H9 (cell line): ENCODE results near the gene C3. TPM values are rescaled to one million over a fixed set of nuclear protein-coding genes. Genes with fewer than 3 reads are reported as not detected.

ENCODE experiments used
- DNase-seq: peaks from one replicate; pipeline ENCODE4 v3.0.0-alpha.2; 2017
- H2AFZ ChIP-seq: one replicate; pipeline ENCODE4 v1.6.1; 2013; ENCODE audit warnings: mild to moderate bottlenecking, low read length, control low read depth, moderate library complexity
- H2AK5ac ChIP-seq: 2 replicates; pipeline ENCODE4 v1.6.1; 2013; ENCODE audit warnings: low read length, control low read depth, mixed read lengths; ENCODE audit not compliant: insufficient read length
- H2BK120ac ChIP-seq: one replicate; pipeline ENCODE4 v1.6.1; 2013; ENCODE audit warnings: low read depth, mild to moderate bottlenecking, low read length, control low read depth, inconsistent platforms; ENCODE audit not compliant: poor library complexity, severe bottlenecking
- H2BK12ac ChIP-seq: 2 replicates; pipeline ENCODE4 v1.6.1; 2013; ENCODE audit warnings: low read length, control low read depth, mixed read lengths, low read depth; ENCODE audit not compliant: insufficient read length
- H2BK15ac ChIP-seq: 2 replicates; pipeline ENCODE4 v1.6.1; 2013; ENCODE audit warnings: low read depth, low read length, control low read depth
- H2BK20ac ChIP-seq: one replicate; pipeline ENCODE4 v1.6.1; 2013; ENCODE audit warnings: low read depth, mild to moderate bottlenecking, low read length, control low read depth, inconsistent platforms; ENCODE audit not compliant: poor library complexity, severe bottlenecking
- H2BK5ac ChIP-seq: 2 replicates; pipeline ENCODE4 v1.6.1; 2013; ENCODE audit warnings: low read length, control low read depth, mixed read lengths; ENCODE audit not compliant: insufficient read length
- H3K14ac ChIP-seq: 2 replicates; pipeline ENCODE4 v1.6.1; 2013; ENCODE audit warnings: low read length, control low read depth; ENCODE audit not compliant: insufficient read depth
- H3K18ac ChIP-seq: 2 replicates; pipeline ENCODE4 v1.6.1; 2013; ENCODE audit warnings: low read depth, mild to moderate bottlenecking, mixed read lengths, low read length, control low read depth; ENCODE audit not compliant: insufficient read length
- H3K23ac ChIP-seq: 2 replicates; pipeline ENCODE4 v1.6.1; 2013; ENCODE audit warnings: low read length, control low read depth, mixed read lengths, low read depth; ENCODE audit not compliant: insufficient read length
- H3K23me2 ChIP-seq: 2 replicates; pipeline ENCODE4 v1.6.1; 2013; ENCODE audit warnings: low read depth, mild to moderate bottlenecking, mixed read lengths, low read length, control low read depth; ENCODE audit not compliant: insufficient read length, poor library complexity, severe bottlenecking
- H3K27ac ChIP-seq: 2 replicates; pipeline ENCODE4 v1.5.1; 2013; ENCODE audit warnings: low read length, control low read depth, mixed read lengths, low read depth; ENCODE audit not compliant: insufficient read length
- H3K27me3 ChIP-seq: 2 replicates; pipeline ENCODE4 v1.6.1; 2013; ENCODE audit warnings: low read length, control low read depth, inconsistent platforms; ENCODE audit not compliant: insufficient read depth
- H3K4ac ChIP-seq: 2 replicates; pipeline ENCODE4 v1.6.1; 2013; ENCODE audit warnings: low read depth, mild to moderate bottlenecking, control low read depth, inconsistent platforms, low read length, moderate library complexity
- H3K4me1 ChIP-seq: 2 replicates; pipeline ENCODE4 v1.6.1; 2013; ENCODE audit warnings: low read length, control low read depth, inconsistent platforms; ENCODE audit not compliant: insufficient read depth
- H3K4me2 ChIP-seq: 2 replicates; pipeline ENCODE4 v1.6.1; 2013; ENCODE audit warnings: low read length, control low read depth, mixed read lengths; ENCODE audit not compliant: insufficient read length, insufficient read depth
- H3K56ac ChIP-seq: 2 replicates; pipeline ENCODE4 v1.6.1; 2013; ENCODE audit warnings: low read depth, mild to moderate bottlenecking, mixed read lengths, low read length, control low read depth; ENCODE audit not compliant: insufficient read length
- H3K79me1 ChIP-seq: 2 replicates; pipeline ENCODE4 v1.6.1; 2013; ENCODE audit warnings: low read depth, mild to moderate bottlenecking, moderate library complexity, low read length, control low read depth, inconsistent platforms; ENCODE audit not compliant: insufficient read depth, poor library complexity, severe bottlenecking
- H3K79me2 ChIP-seq: 2 replicates; pipeline ENCODE4 v1.6.1; 2013; ENCODE audit warnings: low read length, control low read depth, inconsistent platforms; ENCODE audit not compliant: insufficient read depth
- H3K9ac ChIP-seq: 2 replicates; pipeline ENCODE4 v1.6.1; 2013; ENCODE audit warnings: low read length, control low read depth, mixed read lengths; ENCODE audit not compliant: insufficient read length; ENCODE audit errors: extremely low read depth
- H3K9me3 ChIP-seq: one replicate; pipeline ENCODE4 v1.6.1; 2013; ENCODE audit warnings: low read depth, low read length, inconsistent platforms; ENCODE audit not compliant: control insufficient read depth
- H3T11ph ChIP-seq: one replicate; pipeline ENCODE4 v1.6.1; 2013; ENCODE audit warnings: mild to moderate bottlenecking, low read length, control low read depth, inconsistent platforms
- H4K20me1 ChIP-seq: one replicate; pipeline ENCODE4 v1.6.1; 2013; ENCODE audit not compliant: control insufficient read depth, insufficient read length, insufficient read depth
- H4K5ac ChIP-seq: 2 replicates; pipeline ENCODE4 v1.6.1; 2013; ENCODE audit warnings: low read depth, mild to moderate bottlenecking, mixed read lengths, low read length, control low read depth; ENCODE audit not compliant: insufficient read length
- H4K8ac ChIP-seq: replicated peaks from 2 replicates; pipeline ENCODE4 v1.6.1; 2013; ENCODE audit warnings: low read length, control low read depth, mixed read lengths, low read depth; ENCODE audit not compliant: insufficient read length
- H4K91ac ChIP-seq: 2 replicates; pipeline ENCODE4 v1.6.1; 2013; ENCODE audit warnings: low read depth, mild to moderate bottlenecking, moderate library complexity, mixed read lengths, low read length, control low read depth; ENCODE audit not compliant: insufficient read length
- H3K27ac Mint-ChIP-seq, 3 experiments: 2 replicates in 2 of 3; 3 replicates in 1 of 3; pipeline ENCODE4 v1.8.0; 2020 to 2021; ENCODE audit warnings: mixed read lengths in 3 of 3, mild to moderate bottlenecking in 1 of 3, moderate library complexity in 1 of 3
- H3K27me3 Mint-ChIP-seq: 2 replicates; pipeline ENCODE4 v1.8.0; 2021; ENCODE audit warnings: low read depth, mild to moderate bottlenecking, moderate library complexity, mixed read lengths
- H3K36me3 Mint-ChIP-seq, 3 experiments: 2 replicates in 2 of 3; 3 replicates in 1 of 3; pipeline ENCODE4 v1.8.0; 2020 to 2021; ENCODE audit warnings: low read depth in 3 of 3, mixed read lengths in 3 of 3; ENCODE audit not compliant: insufficient read depth in 1 of 3
- H3K4me1 Mint-ChIP-seq, 2 experiments: 2 replicates each; pipeline ENCODE4 v1.8.0; 2020; ENCODE audit warnings: mixed read lengths in 2 of 2
- H3K4me3 Mint-ChIP-seq, 2 experiments: 2 replicates in 1 of 2; 3 replicates in 1 of 2; pipeline ENCODE4 v1.8.0; 2020 to 2021; ENCODE audit warnings: mild to moderate bottlenecking in 2 of 2, mixed read lengths in 2 of 2, moderate library complexity in 1 of 2
- H3K9me3 Mint-ChIP-seq, 2 experiments: 2 replicates in 1 of 2; 3 replicates in 1 of 2; pipeline ENCODE4 v1.8.0; 2020; ENCODE audit warnings: mild to moderate bottlenecking in 2 of 2, mixed read lengths in 2 of 2, moderate library complexity in 1 of 2
- CTCF ChIP-seq: fragments of 200-600 bp; sonication (generic); conservative IDR thresholded peaks from 3 replicates; pipeline ENCODE4 v1.8.0; 2021; ENCODE audit warnings: antibody characterized with exemption, mild to moderate bottlenecking
- WGBS: extraction: QIAGEN DNeasy Blood & Tissue Kit; methylation state at CpG from one replicate; pipeline ENCODE4 v1.1.7; 2013; ENCODE audit warnings: missing lambda C conversion rate, low lambda C conversion rate, mixed read lengths; ENCODE audit not compliant: insufficient read length; ENCODE audit errors: extremely low coverage; 5-methylcytosine and 5-hydroxymethylcytosine counted together
- total RNA-seq: library from RNA; stranded (reverse); gene quantifications from 2 replicates; pipeline ENCODE4 v1.2.1, GENCODE V29; 2021

C3 gene
- total RNA-seq, 1 experiment from 2014 or later = 5.9 TPM

- Histone ChIP-seq H2AK5ac (no peak overlapping the region), H4K20me1 (no peaks in the 10 kb centered on the region), H3K23me2 (no peaks in the 10 kb centered on the region), H2BK15ac (no peak overlapping the region), H3K27ac (no peak overlapping the region), H3K23ac (no peak overlapping the region), H2BK120ac (no peak overlapping the region), H3K4ac (no peak overlapping the region), H2BK12ac (no peak overlapping the region), H3K18ac (no peak overlapping the region), H3K27me3 (no peaks in the 10 kb centered on the region; the same call in 1 of the 2 replicates), H2BK20ac (no peak overlapping the region), H4K8ac (no peak overlapping the region), H3K56ac (no peak overlapping the region), H2AFZ (no peak overlapping the region), H3T11ph (no peak overlapping the region), H4K91ac (no peak overlapping the region), H4K5ac (no peak overlapping the region), H3K4me2 (no peak overlapping the region), H3K4me1 (no peaks in the 10 kb centered on the region), H3K14ac (no peak overlapping the region), H3K9ac (no peak overlapping the region), H3K79me1 (no peaks in the 10 kb centered on the region), H3K9me3 (no peaks in the 10 kb centered on the region), H2BK5ac (no peak overlapping the region), H3K79me2 (no peaks in the 10 kb centered on the region)
- no CpG with 5 or more reads among the region's 10 CpGs for WGBS
- Mint-ChIP-seq H3K4me3 (no peak overlapping the region; a peak in 1 of 5 replicates), H3K27me3 (peaks cover 53% of the 10 kb centered on the region), H3K9me3 (peaks cover 3 to 5% of the 10 kb centered on the region in 2 experiments), H3K36me3 (no peaks in the 10 kb centered on the region; a peak in 1 of 7 replicates), H3K27ac (no peak overlapping the region), H3K4me1 (peaks cover 14 to 32% of the 10 kb centered on the region in 2 experiments)
- DNase-seq = no peak
- TF ChIP-seq CTCF = no peak
Measured at GRCh38 chr19:6711605-6712004, 8.8 kb downstream of the C3 start.
